IPS-15b (cell line): ENCODE results near the gene MKLN1.
A peak's percentile ranks its signal among the peaks of the same experiment; 100 is the strongest.
"Not testable (repeated sequence)": the region's sequence is repeated elsewhere in the genome, so short reads cannot be mapped to it uniquely, and the experiment has no call there.

Experiments
- H3K27me3 ChIP-seq: one replicate; pipeline ENCODE4 v1.6.1; 2013; ENCODE audit warnings: low read length; ENCODE audit not compliant: control insufficient read depth, insufficient read depth
- H3K36me3 ChIP-seq: one replicate; pipeline ENCODE4 v1.6.1; 2013; ENCODE audit warnings: low read length; ENCODE audit not compliant: control insufficient read depth, insufficient read depth
- H3K4me1 ChIP-seq: one replicate; pipeline ENCODE4 v1.6.1; 2013; ENCODE audit warnings: mild to moderate bottlenecking, low read length; ENCODE audit not compliant: control insufficient read depth, insufficient read depth
- H3K4me3 ChIP-seq: one replicate; pipeline ENCODE4 v1.5.1; 2013; ENCODE audit warnings: low read depth, low read length
- H3K9ac ChIP-seq: one replicate; pipeline ENCODE4 v1.6.1; 2013; ENCODE audit warnings: low read depth, mild to moderate bottlenecking, low read length
- H3K9me3 ChIP-seq: one replicate; pipeline ENCODE4 v1.6.1; 2013; ENCODE audit warnings: mild to moderate bottlenecking, low read length; ENCODE audit not compliant: control insufficient read depth, insufficient read depth

Gene MKLN1

DNA sequence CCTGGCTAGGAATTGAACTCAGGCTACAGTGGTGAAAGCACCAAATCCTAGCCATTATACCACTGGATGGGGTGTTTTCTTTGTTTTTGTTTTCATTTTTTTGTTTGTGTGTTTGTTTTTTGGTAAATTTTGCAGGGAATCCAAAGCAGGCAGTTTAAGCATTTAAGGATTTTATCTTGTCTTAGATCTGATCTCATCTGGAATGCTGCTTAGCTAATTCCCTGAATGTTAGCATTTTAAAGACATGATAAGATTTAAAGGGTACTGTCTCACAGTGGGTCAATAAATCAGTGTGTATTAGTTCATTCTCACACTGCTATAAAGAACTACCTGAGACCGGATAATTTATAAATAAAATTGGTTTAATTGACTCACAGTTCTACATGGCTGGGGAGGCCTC lies 5.6 kb upstream of the MKLN1 start:
- Histone ChIP-seq H3K4me3 (no peak overlapping the region), H3K36me3 (no peaks in the 10 kb centered on the region), H3K4me1 (peaks cover 9% of the 10 kb centered on the region), H3K9me3 (no peaks in the 10 kb centered on the region), H3K27me3 (no peaks in the 10 kb centered on the region), H3K9ac (no peak overlapping the region)

DNA sequence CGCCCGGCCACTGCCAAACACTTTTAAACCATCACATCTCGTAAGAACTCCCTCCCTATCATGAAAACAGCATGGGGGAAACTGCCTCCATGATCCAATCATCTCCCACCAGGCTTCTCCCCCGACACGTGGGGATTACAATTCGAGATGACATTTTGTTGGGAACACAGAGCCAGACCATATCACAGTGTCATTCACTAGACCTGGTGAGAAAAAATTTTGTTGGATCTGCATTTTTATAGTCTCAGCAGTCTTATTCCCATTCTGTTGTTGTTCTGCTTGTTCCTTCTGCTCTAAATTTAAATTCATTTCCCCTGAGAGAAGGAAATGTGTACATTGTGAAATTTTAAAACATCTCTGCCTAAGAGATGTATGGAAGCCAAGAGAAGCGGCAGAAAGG lies 4.8 kb upstream of the MKLN1 start:
- Histone ChIP-seq H3K4me1 (peaks cover 9% of the 10 kb centered on the region), H3K36me3 (no peaks in the 10 kb centered on the region), H3K9me3 (no peaks in the 10 kb centered on the region), H3K9ac (no peak overlapping the region), H3K4me3 (no peak overlapping the region), H3K27me3 (no peaks in the 10 kb centered on the region)

DNA sequence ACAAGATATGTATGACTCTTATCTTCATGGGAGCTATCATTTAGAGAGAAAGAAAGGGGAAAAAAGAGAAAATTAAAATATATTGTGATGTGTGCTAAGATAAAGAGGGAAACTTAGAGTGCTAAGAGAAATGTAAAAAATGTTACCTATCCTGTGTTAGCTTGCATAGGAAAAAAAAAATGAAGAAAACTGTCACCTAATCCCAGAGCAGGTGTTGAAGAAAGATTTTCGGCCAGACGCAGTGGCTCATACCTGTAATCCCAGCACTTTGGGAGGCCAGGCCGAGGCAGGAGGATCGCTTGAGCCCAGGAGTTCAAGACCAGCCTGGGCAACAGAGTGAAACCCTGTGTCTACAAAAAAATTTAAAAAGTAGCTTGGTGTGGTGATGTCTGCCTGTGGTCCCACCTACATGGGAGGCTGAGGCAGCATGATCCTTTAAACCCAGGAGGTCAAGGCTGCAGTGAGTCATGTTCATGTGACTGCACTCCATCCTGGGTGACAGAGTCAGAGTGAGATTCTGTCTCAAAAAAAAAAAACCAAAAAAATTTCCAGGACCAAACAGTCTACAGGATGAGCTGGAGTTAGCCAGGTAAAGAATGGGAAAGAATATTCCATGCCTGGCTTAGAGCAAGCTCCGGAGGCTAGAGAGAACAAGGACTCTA lies 2.4 kb upstream of the MKLN1 start:
- Histone ChIP-seq H3K4me1 (peaks cover 20% of the 10 kb centered on the region), H3K27me3 (no peaks in the 10 kb centered on the region), H3K4me3 (no peak overlapping the region)

DNA sequence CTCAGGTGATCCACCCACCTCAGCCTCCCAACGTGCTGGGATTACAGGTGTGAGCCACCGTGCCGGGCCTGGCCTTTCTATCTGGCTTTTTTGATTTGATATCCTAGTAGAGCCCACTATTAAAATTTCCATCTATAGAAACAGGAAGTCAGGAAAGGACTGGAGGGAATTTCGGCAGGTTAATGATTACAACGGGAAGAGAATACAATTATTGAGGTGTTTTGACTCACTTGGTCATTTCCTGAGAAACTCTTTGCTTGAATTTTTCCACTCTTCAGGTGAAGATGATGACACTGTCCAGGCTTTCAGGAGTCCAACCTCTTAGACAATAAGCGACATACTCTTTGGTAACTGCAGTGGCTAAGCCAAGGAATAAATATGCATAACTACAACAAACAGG lies 1.1 kb upstream of the MKLN1 start:
- peaks cover 23% of the 10 kb centered on the region for H3K4me1 ChIP-seq
- no peaks in the 10 kb centered on the region for H3K27me3 ChIP-seq
- no peaks in the 10 kb centered on the region for H3K36me3 ChIP-seq
- H3K4me3 ChIP-seq, result no peak overlapping the region
- no peak overlapping the region for H3K9ac ChIP-seq
- H3K9me3 ChIP-seq, result no peaks in the 10 kb centered on the region

More for the DNA sequence above, 2.4 kb upstream of the MKLN1 start:
- no peak overlapping the region for H3K9ac ChIP-seq
- no peaks in the 10 kb centered on the region for H3K36me3 ChIP-seq
- no peaks in the 10 kb centered on the region for H3K9me3 ChIP-seq

DNA sequence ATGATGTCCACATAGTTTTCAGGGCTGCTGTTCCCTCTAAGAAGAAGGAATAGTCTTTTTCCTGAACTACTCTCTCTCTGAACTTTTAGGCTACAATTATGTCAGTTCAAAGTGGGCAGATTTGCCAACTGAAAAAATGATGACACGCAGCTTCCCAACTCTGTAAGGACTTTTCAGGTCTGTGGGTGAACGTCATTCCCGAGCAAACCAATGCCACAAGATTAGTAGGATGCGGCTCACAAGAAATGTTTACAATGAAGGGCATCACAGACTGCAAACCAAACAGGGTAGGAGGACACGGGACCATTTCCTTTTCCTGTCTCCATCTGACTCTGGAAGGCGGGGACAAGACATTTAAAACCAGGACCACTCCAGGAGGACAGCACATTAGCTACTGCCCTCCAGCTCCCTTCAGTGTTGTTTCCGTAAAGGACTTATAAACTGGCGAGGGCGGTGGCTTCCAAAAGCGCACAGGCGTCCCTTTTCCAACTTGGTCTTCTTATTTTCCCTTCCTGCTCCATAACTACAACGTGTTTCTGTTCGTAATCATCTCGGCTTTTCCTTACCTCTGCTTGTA lies 539 bp upstream of the MKLN1 start:
- Histone ChIP-seq H3K36me3 (no peaks in the 10 kb centered on the region), H3K4me1 (peaks cover 23% of the 10 kb centered on the region), H3K9ac (no peak overlapping the region), H3K27me3 (no peaks in the 10 kb centered on the region), H3K4me3 (peak overlapping the region; percentile 95), H3K9me3 (no peaks in the 10 kb centered on the region)

DNA sequence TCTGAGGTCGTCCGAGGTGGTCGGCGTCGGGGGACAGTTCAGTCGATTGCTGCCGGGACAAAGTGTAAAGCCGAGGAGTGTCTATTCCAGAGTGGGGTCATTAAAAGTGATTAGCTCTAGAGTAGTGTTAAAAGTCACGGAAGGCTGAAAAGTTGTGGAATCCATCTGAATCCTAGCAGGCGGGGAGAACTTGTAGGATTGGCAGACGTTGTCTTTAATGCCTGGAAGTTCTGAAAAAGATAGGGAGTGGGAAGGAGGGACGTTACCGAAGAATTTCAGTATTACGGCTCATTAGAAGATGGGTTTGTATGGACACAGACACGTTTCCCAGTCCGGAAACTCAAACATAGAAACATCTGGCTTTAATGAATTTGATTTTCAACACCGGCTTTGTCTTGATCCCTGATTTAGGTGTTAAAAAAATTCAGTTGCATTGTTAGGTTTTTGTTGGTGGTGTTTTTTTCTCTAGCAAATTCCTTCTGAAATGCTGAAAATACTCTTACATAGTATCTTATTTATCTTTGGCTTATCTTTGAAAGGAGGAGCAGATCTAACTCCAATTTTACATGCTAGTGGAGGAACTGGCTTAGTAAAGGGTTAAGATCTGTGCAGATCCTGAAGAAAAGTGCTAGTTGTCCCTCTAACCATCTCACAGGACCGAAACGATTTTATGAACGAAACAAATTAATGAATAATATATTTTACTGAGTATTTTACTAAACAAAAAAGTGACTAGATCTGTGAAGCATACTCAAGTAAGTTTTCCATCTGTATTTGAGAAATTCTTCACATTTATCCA lies 900 bp downstream of the MKLN1 start:
- H3K4me1 ChIP-seq, result peaks cover 23% of the 10 kb centered on the region
- H3K4me3 ChIP-seq, result peak overlapping the region; percentile 95
- peak overlapping the region; percentile 99 for H3K9ac ChIP-seq
- H3K36me3 ChIP-seq, result no peaks in the 10 kb centered on the region
- no peaks in the 10 kb centered on the region for H3K9me3 ChIP-seq
- H3K27me3 ChIP-seq, result no peaks in the 10 kb centered on the region

DNA sequence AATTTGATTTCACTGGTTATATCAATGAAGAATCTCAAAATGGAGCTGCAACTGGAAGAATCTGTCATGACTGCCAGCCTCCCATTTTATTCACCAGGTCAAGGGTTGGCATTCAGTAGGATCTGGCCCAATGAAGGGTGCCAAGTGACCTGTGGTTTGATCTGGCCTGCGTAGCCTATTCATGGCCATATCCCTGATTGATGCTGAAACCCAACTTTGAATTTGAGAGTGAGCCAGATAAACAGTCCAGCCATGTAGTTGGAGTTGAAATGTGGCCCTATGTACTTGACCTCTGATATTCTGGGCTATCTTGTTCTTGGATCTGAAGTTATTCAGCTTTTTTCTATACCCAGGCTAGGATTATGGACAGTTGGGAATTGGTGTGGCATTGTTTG lies 1.5 kb downstream of the MKLN1 start:
- peak overlapping the region; percentile 99 for H3K9ac ChIP-seq
- peaks cover 19% of the 10 kb centered on the region for H3K4me1 ChIP-seq
- H3K9me3 ChIP-seq, result no peaks in the 10 kb centered on the region
- peak overlapping the region; percentile 95 for H3K4me3 ChIP-seq
- H3K27me3 ChIP-seq, result no peaks in the 10 kb centered on the region
- H3K36me3 ChIP-seq, result no peaks in the 10 kb centered on the region

DNA sequence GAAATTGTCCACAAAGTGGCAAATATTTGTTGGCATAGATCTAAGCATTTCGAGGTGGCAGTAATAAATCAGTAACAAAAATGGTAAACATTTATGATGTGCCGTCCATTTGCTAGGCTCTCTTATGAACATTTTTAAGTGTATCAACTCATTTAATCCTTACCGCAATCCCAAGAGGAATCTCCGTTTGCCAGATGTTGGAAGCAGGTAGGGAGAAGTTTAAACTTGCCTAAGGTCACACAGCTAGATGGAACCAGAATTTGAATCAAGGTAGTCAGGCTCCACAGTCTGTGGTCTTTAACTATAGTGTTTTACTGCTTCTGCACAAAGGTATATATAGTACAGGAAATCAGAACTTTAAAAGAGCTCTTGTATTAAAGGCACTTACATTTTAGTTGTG lies 2.6 kb downstream of the MKLN1 start:
- Histone ChIP-seq H3K36me3 (no peaks in the 10 kb centered on the region), H3K9ac (no peak overlapping the region), H3K9me3 (no peaks in the 10 kb centered on the region), H3K27me3 (no peaks in the 10 kb centered on the region), H3K4me3 (peak overlapping the region; percentile 18), H3K4me1 (peaks cover 17% of the 10 kb centered on the region)

DNA sequence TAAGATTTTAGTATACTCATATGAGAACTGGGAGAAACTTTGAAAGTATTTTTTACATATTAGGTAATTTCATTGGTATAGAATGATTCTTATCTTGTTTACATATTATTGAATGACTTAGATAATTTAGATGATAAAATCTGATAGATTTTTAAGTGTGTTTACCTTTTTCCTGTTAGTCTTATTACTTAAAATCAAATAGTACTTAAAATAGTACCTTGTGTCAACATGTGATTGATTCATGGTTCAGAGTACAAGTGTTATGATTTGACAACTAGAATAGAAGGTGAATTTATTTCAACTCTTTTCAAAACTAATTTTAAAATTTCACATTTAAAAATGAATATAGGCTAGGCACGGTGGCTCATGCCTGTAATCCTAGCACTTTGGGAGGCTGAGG lies 4.1 kb downstream of the MKLN1 start:
- Histone ChIP-seq H3K9me3 (no peaks in the 10 kb centered on the region), H3K36me3 (no peaks in the 10 kb centered on the region), H3K9ac (no peak overlapping the region), H3K27me3 (no peaks in the 10 kb centered on the region), H3K4me1 (peaks cover 16% of the 10 kb centered on the region), H3K4me3 (no peak overlapping the region)

DNA sequence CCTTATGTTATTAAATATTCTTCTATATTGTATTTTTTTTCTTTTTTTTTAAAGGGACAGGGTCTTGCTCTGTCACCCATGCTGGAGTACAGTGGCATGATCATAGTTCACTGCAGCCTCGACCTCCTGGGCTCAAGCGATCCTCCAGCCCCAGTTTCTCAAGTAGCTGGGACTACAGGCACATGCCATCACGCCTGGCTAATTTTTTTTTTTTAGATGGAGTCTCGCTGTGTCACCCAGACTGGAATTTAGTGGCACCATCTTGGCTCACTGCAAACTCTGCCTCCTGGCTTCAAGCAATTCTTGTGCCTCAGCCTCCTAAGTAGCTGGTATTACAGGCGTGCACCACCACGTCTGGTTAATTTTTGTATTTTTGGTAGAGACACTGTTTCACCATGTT lies 5.1 kb downstream of the MKLN1 start:
- not testable (repeated sequence) for H3K36me3 ChIP-seq, H3K27me3 ChIP-seq, H3K9me3 ChIP-seq, H3K4me3 ChIP-seq, H3K9ac ChIP-seq
- peaks cover 14% of the 10 kb centered on the region for H3K4me1 ChIP-seq

DNA sequence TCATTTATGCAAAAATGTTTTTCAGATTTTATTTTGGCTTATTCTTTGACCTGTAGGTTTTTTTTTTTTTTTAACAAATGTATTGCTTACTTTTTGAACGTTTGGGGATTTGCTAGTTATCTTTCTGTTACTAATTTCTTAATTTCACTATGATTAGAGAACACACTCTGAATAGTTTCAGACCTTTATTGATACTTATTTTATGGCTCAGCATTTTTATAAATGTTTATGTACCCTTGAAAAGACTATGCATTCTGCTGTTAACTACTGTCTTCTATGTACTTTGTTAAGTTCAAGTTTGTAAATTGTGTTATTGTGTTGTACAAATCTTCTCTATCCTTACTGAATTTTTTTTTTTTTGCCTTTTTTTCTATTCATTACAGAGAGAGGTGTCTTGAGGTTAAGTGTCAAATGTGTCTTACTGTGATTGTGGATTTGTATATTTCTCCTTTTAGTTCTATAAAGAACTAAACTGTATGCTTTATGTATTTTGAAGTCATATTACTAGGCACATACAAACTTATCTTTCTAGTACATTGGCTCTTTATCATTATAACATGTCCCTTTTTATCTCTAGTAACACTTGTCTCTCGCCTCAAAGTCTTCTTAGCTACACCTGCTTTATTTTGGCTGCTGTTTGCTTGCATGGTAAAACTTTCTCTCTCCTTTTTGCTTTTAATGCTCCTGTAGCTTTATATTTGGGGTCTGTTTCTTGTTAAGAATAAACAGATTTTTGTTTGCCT lies 8.1 kb downstream of the MKLN1 start:
- no peaks in the 10 kb centered on the region for H3K36me3 ChIP-seq

More for the DNA sequence above, 8.1 kb downstream of the MKLN1 start:
- no peak overlapping the region for H3K9ac ChIP-seq
- H3K27me3 ChIP-seq, result no peaks in the 10 kb centered on the region
- no peaks in the 10 kb centered on the region for H3K4me1 ChIP-seq
- no peak overlapping the region for H3K4me3 ChIP-seq
- no peaks in the 10 kb centered on the region for H3K9me3 ChIP-seq
